Epithelial cell of umbilical artery (primary cell): ENCODE measurements around the gene LDAH. TPM values are rescaled to one million over a fixed set of nuclear protein-coding genes. Genes with fewer than 3 reads are reported as not detected.

ENCODE experiments used
- total RNA-seq: library from RNA; depleted of rRNA; stranded (reverse); fragments of >200 nt; gene quantifications from 2 replicates; pipeline ENCODE4 v1.2.3, GENCODE V29; 2014

LDAH gene
- 17.9 and 27.2 TPM in 2 replicates for total RNA-seq

GRCh38 chr2:20822535-20823490, at the start of gene LDAH:
LDAH (minus strand) TSS chr2:20823101; CDS start chr2:20801463, 21,638 bp downstream.

DNA sequence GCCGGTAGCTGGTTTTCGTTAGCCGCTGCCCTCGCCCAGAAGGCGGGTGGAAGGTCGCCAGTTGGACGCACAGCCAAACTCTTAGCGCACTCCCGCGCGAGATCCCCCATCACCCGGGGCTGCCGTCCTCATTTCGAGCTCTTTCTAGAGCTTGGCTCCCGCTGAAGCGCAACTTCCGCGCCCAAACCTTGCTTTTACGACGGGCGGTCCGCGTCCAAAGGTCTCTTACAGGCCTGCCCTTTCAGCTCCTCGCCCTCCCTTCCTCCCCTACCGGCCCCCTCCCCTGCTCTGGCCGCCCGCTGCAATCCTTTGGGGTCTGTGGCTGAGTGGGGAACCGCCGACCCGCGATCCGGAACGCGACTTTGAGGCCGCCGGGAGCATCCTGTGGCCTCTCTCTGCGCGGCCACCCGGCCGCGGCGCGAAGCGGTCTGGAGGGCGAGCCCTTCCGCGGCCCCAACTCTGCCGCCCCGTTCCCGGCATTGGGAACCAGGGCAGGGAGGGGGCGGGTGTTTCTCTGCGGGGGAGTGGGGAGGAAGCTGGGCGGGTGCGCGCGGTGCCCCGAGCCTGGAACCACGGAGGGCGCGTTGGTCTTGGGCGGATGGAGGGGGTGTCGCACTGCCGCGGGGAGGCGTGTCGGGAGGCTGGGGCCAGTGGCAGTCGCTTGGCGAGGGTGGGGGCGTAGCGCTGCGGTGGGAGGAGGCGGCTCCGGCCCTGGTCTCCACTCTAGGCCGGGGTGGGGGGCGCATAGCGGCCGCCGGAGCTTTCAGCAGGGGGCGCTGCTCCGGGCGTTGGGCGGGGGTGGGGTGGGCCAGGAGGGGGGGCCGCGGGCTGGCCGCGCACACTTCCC, 156.4 kb downstream of the LDAH start, which contains the start of gene GDF7:
Gene GDF7 (plus strand): TSS at position 841 of the 847 bp plus-strand sequence. CDS start 96 bp downstream, outside the sequence.

GRCh38 chr2:20650877-20651730, 171.8 kb downstream of the LDAH start, which contains the start of gene HS1BP3:
HS1BP3 (minus strand) TSS chr2:20651098; CDS start chr2:20651063, 35 bp downstream.

Other genes starting within 250 kb of the LDAH start
- 19.8 and 22.9 TPM in 2 replicates for gene HS1BP3, start 172.0 kb downstream of the LDAH start, total RNA-seq
- 5.5 and 36.8 TPM in 2 replicates for gene GDF7, start 156.0 kb downstream of the LDAH start, total RNA-seq
- gene APOB, start 221.0 kb upstream of the LDAH start, total RNA-seq = 0.30 and 0.32 TPM in 2 replicates